ENCODE measurements around the gene STK40. TPM values are rescaled to one million over a fixed set of nuclear protein-coding genes. Genes with fewer than 3 reads are reported as not detected.

Gene STK40
- total and polyA plus RNA-seq, 2 donors from 2014 or later, result 30.9 to 39.2 TPM

DNA sequence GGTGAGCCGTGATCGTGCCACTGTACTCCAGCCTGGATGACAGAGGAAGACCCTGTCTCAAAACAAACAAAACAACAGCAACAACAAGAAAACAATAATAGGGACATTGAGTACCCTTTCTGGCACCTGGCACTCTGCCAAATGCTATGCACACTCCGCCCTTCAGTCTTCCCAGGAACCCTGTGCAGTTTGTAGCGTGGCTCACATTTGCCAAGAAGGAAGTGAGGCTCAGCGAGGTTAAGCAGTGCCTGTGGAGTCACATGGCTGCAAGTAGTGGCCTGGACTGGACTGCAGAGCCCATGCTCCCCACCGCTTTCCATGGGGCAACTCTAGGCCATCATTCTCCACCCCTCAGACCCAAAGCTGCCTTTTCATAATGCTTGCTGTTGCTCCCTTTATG, 57.0 kb downstream of the STK40 start:
- Histone ChIP-seq H3K27ac (ENCODE audit: low read depth in 2 of 2, low read length in 2 of 2) (no peak overlapping the region), H3K27me3 (ENCODE audit: control insufficient read depth, insufficient read depth, low read length) (no peaks in the 10 kb centered on the region), H3K9me3 (ENCODE audit: control insufficient read depth in 2 of 3, insufficient read depth in 1 of 3, low read length in 3 of 3) (no peaks in the 10 kb centered on the region), H3K4me3 (ENCODE audit: low read length in 3 of 3) (no peak overlapping the region), H3K36me3 (ENCODE audit: control insufficient read depth in 2 of 3, insufficient read depth in 3 of 3, low read length in 3 of 3) (no peaks in the 10 kb centered on the region), H3K9ac (ENCODE audit: low read length in 3 of 3) (no peak overlapping the region), H3K4me1 (ENCODE audit: control insufficient read depth in 2 of 3, insufficient read depth in 2 of 3, low read depth in 1 of 3, low read length in 3 of 3) (peaks cover 5 to 15% (median 13%) of the 10 kb centered on the region in 3 donors)
- intact Hi-C loops (cut with DNase I), result no loop called here
- FAIRE-seq, result no peak
- TF ChIP-seq, protein P1, sequence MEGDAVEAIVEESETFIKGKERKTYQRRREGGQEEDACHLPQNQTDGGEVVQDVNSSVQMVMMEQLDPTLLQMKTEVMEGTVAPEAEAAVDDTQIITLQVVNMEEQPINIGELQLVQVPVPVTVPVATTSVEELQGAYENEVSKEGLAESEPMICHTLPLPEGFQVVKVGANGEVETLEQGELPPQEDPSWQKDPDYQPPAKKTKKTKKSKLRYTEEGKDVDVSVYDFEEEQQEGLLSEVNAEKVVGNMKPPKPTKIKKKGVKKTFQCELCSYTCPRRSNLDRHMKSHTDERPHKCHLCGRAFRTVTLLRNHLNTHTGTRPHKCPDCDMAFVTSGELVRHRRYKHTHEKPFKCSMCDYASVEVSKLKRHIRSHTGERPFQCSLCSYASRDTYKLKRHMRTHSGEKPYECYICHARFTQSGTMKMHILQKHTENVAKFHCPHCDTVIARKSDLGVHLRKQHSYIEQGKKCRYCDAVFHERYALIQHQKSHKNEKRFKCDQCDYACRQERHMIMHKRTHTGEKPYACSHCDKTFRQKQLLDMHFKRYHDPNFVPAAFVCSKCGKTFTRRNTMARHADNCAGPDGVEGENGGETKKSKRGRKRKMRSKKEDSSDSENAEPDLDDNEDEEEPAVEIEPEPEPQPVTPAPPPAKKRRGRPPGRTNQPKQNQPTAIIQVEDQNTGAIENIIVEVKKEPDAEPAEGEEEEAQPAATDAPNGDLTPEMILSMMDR (IDR thresholded peaks at IDR 0.05; ENCODE audit: borderline replicate concordance, extremely low read depth, insufficient read depth), result no peak
- peak in 2 of 5 donors; percentile 55 to 81 for DNase-seq

DNA sequence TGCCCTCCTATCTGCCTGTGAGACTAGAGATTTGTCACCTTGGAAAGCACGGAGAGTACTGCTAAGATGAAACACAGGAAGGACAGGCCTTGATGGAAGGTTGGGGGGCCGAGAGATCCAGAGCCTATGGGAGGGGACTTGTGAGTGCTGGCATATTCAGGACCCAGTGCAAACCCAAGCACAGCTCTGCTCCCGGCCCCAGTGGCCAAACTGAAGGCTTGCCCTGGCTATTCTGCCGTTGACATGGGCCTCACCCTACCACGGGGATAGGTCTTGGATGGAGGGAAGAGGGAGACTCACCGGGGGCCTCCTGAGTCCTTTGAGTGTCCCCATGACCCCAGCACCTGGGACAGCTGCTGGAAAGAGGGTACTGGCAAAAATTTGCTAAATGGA, 57.6 kb downstream of the STK40 start:
- FAIRE-seq (no peak), DNase-seq (peak in 1 of 5 donors; percentile 49)
- H3K27ac ChIP-seq (ENCODE audit: low read depth in 2 of 2, low read length in 2 of 2), result no peak overlapping the region
- intact Hi-C loops (cut with DNase I), result no loop called here
- H3K9me3 ChIP-seq (ENCODE audit: control insufficient read depth in 2 of 3, insufficient read depth in 1 of 3, low read length in 3 of 3), result no peaks in the 10 kb centered on the region
- TF ChIP-seq, protein P1 (IDR thresholded peaks at IDR 0.05; ENCODE audit: borderline replicate concordance, extremely low read depth, insufficient read depth), result no peak
- no peaks in the 10 kb centered on the region for H3K27me3 ChIP-seq (ENCODE audit: control insufficient read depth, insufficient read depth, low read length)
- H3K4me3 ChIP-seq (ENCODE audit: low read length in 3 of 3), result no peak overlapping the region
- no peaks in the 10 kb centered on the region for H3K36me3 ChIP-seq (ENCODE audit: control insufficient read depth in 2 of 3, insufficient read depth in 3 of 3, low read length in 3 of 3)
- no peak overlapping the region for H3K9ac ChIP-seq (ENCODE audit: low read length in 3 of 3)
- peaks cover 5 to 15% (median 13%) of the 10 kb centered on the region in 3 donors for H3K4me1 ChIP-seq (ENCODE audit: control insufficient read depth in 2 of 3, insufficient read depth in 2 of 3, low read depth in 1 of 3, low read length in 3 of 3)

DNA sequence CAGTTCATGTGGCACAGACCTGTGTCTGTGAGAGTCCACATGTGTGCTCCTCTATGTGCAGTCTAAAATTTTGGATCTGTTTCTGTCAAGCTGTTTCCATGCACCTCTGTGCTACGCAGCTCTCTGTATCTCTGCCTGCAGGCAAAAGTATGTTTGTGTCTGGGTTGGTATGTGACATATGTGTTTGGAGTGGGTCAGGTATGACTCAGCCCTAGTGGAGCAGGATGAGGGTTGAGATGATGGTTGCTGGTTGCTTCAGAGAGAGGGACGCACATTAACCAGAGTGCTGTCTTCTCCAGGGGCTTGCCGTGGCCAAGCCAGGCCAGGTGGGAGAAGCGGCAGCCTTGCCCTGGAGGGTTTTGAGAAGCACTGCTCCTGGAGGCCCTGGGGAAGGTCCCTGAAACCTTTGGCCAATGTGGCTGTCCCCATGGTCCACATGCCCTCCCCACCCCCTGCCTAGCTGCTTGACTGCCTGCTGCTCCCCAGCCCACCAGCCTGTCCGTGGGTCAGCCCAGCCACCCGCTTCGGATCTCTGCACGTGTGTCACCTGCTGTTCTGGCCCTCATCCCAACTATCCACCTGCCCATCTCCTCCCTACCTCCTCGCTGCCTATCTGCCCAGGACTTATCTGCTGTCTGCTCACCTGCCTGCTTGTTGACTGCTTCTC, 58.2 kb downstream of the STK40 start:
- Histone ChIP-seq H3K36me3 (ENCODE audit: control insufficient read depth in 2 of 3, insufficient read depth in 3 of 3, low read length in 3 of 3) (no peaks in the 10 kb centered on the region), H3K27me3 (ENCODE audit: control insufficient read depth, insufficient read depth, low read length) (no peaks in the 10 kb centered on the region), H3K27ac (ENCODE audit: low read depth in 2 of 2, low read length in 2 of 2) (no peak overlapping the region), H3K9me3 (ENCODE audit: control insufficient read depth in 2 of 3, insufficient read depth in 1 of 3, low read length in 3 of 3) (no peaks in the 10 kb centered on the region), H3K4me3 (ENCODE audit: low read length in 3 of 3) (no peak overlapping the region), H3K4me1 (ENCODE audit: control insufficient read depth in 2 of 3, insufficient read depth in 2 of 3, low read depth in 1 of 3, low read length in 3 of 3) (peaks cover 5 to 15% (median 13%) of the 10 kb centered on the region in 3 donors), H3K9ac (ENCODE audit: low read length in 3 of 3) (no peak overlapping the region)
- TF ChIP-seq, protein P1 (IDR thresholded peaks at IDR 0.05; ENCODE audit: borderline replicate concordance, extremely low read depth, insufficient read depth), result no peak
- FAIRE-seq (no peak), DNase-seq (peak in 1 of 5 donors; percentile 70)
- intact Hi-C loops (cut with DNase I), result no loop called here
